WERI-Rb-1 (cell line): ENCODE results near the gene TBRG4.

Source experiments
- DNase-seq: peaks from one replicate; pipeline ENCODE4 v3.0.0-alpha.2; 2020
- H3K27ac ChIP-seq: fragments of 250-450 bp; sonication (Bioruptor Pico); 2 replicates; pipeline ENCODE4 v1.5.1; 2020; ENCODE audit warnings: mild to moderate bottlenecking, moderate library complexity
- H3K27me3 ChIP-seq: fragments of 250-450 bp; sonication (Bioruptor Pico); 2 replicates; pipeline ENCODE4 v1.5.1; 2021; ENCODE audit warnings: mild to moderate bottlenecking, low read depth, moderate library complexity; ENCODE audit not compliant: insufficient read depth, severe bottlenecking
- H3K36me3 ChIP-seq: fragments of 250-450 bp; sonication (Bioruptor Pico); 2 replicates; pipeline ENCODE4 v1.5.1; 2020; ENCODE audit warnings: mild to moderate bottlenecking, moderate library complexity
- H3K4me3 ChIP-seq: 2 replicates; pipeline ENCODE4 v1.5.1; 2011; ENCODE audit warnings: low read depth, mild to moderate bottlenecking, control low read depth, low read length
- H3K9me3 ChIP-seq: fragments of 250-450 bp; sonication (Bioruptor Pico); 2 replicates; pipeline ENCODE4 v1.5.1; 2021; ENCODE audit warnings: mild to moderate bottlenecking, moderate library complexity; ENCODE audit not compliant: severe bottlenecking
- TF ChIP-seq, protein P1 (sequence below): IDR thresholded peaks from 2 replicates; pipeline ENCODE4 v1.5.1; 2011; ENCODE audit warnings: low read depth, mild to moderate bottlenecking, control low read depth, inconsistent platforms, low read length

TBRG4 gene

DNA sequence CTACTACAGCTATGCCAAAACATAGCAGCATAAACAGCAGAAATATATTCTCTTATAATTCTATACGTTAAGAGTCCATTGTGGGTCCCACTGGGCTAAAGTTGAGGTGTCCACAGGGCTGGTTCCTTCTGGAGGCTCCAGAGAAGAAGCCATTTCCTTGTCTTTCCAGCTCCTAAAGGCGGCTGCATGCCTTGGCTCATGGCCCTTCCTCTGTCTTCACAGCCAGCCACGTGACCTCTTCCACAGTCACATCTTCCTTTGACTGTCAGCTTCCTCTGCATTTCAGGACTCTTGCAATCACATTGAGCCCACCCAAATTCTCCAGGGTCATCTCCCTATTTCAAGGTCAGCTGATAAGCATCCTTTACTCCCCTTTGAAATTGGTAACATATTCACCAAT is 40.0 kb downstream of the TBRG4 start:
- H3K36me3 ChIP-seq: peaks cover 45% of the 10 kb centered on the region
- no peak overlapping the region for H3K4me3 ChIP-seq
- no peaks in the 10 kb centered on the region for H3K27me3 ChIP-seq
- no peak for DNase-seq
- H3K27ac ChIP-seq: no peak overlapping the region
- TF ChIP-seq, protein P1, sequence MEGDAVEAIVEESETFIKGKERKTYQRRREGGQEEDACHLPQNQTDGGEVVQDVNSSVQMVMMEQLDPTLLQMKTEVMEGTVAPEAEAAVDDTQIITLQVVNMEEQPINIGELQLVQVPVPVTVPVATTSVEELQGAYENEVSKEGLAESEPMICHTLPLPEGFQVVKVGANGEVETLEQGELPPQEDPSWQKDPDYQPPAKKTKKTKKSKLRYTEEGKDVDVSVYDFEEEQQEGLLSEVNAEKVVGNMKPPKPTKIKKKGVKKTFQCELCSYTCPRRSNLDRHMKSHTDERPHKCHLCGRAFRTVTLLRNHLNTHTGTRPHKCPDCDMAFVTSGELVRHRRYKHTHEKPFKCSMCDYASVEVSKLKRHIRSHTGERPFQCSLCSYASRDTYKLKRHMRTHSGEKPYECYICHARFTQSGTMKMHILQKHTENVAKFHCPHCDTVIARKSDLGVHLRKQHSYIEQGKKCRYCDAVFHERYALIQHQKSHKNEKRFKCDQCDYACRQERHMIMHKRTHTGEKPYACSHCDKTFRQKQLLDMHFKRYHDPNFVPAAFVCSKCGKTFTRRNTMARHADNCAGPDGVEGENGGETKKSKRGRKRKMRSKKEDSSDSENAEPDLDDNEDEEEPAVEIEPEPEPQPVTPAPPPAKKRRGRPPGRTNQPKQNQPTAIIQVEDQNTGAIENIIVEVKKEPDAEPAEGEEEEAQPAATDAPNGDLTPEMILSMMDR: no peak
- H3K9me3 ChIP-seq: no peaks in the 10 kb centered on the region

DNA sequence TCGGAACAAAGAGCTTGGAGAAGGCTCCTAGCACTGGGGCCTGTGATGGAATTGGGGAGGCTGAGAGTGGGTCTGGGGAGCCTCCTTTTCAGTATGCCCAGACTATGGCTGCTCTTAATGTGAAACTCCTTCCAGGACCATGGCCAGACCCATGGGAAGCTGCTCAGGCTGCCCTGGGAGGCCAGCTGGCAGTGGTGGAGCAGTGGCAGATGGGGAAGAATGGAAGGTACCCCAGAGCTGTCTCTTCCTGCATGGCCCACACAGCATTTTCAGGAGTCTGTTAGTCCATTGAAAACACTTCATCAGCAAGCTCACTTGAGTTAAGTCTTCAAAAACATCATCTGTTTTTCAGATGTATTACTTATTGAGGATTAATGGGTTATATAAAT is 41.2 kb downstream of the TBRG4 start:
- TF ChIP-seq, protein P1: no peak
- peaks cover 38% of the 10 kb centered on the region for H3K36me3 ChIP-seq
- no peak overlapping the region for H3K4me3 ChIP-seq
- H3K27me3 ChIP-seq: no peaks in the 10 kb centered on the region
- H3K9me3 ChIP-seq: no peaks in the 10 kb centered on the region
- no peak overlapping the region for H3K27ac ChIP-seq
- no peak for DNase-seq

DNA sequence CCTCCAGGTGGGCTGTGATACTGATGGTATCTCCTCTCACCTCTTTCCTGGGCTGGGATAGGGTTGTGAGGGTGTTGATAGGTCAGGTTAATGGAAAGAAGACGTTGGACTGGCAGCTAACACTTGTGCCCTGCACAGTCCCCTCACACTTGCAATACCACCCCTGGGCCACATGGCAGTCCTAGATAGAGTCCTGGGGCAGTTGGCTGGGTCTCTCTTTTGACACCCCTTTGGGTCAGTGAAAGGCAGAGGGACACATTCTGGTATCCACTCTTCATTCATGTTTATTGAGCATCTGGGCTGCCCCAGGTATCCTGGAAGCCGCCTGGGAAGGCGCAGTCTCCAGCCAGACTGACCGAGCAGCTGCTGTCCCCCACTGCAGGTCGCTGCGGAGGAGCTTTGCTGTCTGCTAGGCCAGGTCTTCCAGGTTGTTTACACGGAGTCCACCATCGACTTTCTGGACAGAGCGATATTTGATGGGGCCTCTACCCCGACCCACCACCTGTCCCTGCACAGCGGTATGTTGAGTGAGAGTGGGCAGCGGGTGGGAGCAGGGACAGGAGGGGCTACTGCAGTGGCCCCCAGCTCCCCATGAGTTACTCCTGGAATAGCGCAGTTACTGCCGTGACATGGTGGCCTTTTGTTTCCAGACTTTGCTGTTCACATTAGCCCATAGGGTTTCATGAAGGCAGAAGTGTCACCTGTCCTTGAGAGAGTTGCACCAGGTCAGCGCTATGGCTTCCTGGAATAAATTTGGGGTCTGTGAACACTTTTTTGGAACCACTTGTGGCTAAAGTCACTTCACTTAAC is 41.8 kb downstream of the TBRG4 start:
- Histone ChIP-seq H3K27me3 (no peaks in the 10 kb centered on the region), H3K9me3 (no peaks in the 10 kb centered on the region), H3K27ac (no peak overlapping the region), H3K36me3 (peaks cover 33% of the 10 kb centered on the region), H3K4me3 (no peak overlapping the region)
- DNase-seq: no peak
- TF ChIP-seq, protein P1: peak; percentile 20; the same call in 1 of the 2 replicates

DNA sequence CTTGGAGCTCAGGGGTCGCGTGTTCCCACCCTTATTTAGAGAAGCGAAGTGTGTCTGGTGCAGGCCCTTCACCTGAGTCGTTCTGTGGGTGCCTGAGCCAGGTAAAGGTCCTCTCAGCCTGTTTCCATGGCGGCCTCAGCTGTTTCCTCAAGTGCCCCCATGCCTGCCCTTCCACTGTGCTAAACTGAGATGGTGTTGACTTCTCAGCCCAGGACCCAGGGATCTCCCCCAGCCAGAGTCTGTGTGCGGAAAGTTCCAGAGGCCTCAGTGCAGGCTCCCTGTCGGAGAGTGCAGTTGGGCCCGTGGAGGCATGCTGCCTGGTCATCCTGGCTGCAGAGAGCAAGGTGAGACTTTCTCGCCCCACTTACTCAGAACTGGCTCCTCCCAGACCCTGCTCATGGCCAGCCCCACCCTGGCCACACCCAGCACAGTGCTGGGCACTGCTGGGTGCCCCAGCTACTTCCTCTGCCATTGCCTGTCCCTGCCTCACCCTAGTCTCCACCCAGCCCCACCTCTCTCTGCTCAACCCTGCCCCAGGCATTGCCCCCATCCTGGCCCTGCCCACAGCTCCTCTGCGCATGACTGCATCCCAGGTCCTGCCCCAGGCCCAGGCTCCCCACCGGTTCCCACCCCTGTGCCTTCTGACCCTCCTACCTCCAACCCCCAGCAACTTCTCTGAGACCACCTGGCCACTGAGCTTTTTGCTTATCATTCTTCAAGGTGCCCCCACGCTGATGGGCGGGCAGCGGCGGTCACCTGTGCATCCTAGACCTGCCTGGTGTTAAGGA is 43.1 kb downstream of the TBRG4 start:
- Histone ChIP-seq H3K9me3 (no peaks in the 10 kb centered on the region), H3K4me3 (no peak overlapping the region), H3K27me3 (no peaks in the 10 kb centered on the region), H3K27ac (no peak overlapping the region), H3K36me3 (peaks cover 38% of the 10 kb centered on the region)
- TF ChIP-seq, protein P1: no peak
- no peak for DNase-seq

DNA sequence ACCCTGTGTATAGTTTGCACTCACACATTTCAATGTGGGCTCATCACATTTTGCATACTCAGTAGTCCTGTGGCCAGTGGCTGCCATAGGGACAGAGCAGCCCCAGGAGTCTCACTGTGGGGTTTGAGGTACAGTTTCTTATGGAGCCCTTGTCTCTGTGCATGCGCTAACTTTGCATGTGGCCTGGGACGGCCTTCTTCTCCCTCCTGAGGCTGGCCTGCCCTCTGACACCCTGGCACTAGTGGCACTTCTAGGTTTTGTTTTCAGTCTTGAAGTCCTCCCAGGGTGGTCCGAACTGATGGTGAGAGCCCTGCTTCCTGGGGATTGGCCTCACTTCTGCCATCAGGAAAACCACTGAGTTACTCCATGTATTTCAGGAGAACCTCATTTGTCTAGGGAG is 43.9 kb downstream of the TBRG4 start:
- H3K27ac ChIP-seq: no peak overlapping the region

More for the DNA sequence above, 43.9 kb downstream of the TBRG4 start:
- DNase-seq: no peak
- no peaks in the 10 kb centered on the region for H3K27me3 ChIP-seq
- no peaks in the 10 kb centered on the region for H3K9me3 ChIP-seq
- TF ChIP-seq, protein P1: no peak
- H3K36me3 ChIP-seq: peaks cover 33% of the 10 kb centered on the region
- no peak overlapping the region for H3K4me3 ChIP-seq
